H1 (cell line): ENCODE data around the gene WDR4. TPM values are rescaled to one million over a fixed set of nuclear protein-coding genes. Genes with fewer than 3 reads are reported as not detected.

ENCODE experiments used
- CTCF ChIA-PET: fragments of 300-600 bp; sonication (Branson Sonifier 250); formaldehyde crosslinking; loops from one replicate; lab custom pipeline; 2021; ENCODE audit not compliant: partially characterized antibody; lab: Charles Lee
- POLR2A ChIA-PET: fragments of 300-600 bp; sonication (Branson Sonifier 250); formaldehyde crosslinking; loops from one replicate; lab custom pipeline; 2021; ENCODE audit warnings: inconsistent platforms; ENCODE audit not compliant: partially characterized antibody; lab: Charles Lee
- DNase-seq, 2 experiments: peaks; one replicate each; pipeline versions ENCODE4 v3.0.0 to v3.0.0-alpha.2; 2010 to 2022; ENCODE audit warnings: low spot score in 2 of 2, low read depth in 1 of 2, mixed read lengths in 1 of 2
- FAIRE-seq: peaks from 2 replicates; lab custom pipeline; 2011; peaks lifted over from hg19 to GRCh38; lab: Jason Lieb, UNC
- H2AFZ ChIP-seq: 2 replicates; pipeline ENCODE4 v1.8.1; 2012; ENCODE audit warnings: low read length, inconsistent platforms
- H2AK5ac ChIP-seq: 2 replicates; pipeline ENCODE4 v1.6.1; 2013; ENCODE audit warnings: low read depth, low read length
- H2BK120ac ChIP-seq: replicated peaks from 2 replicates; pipeline ENCODE3; 2013; ENCODE audit warnings: low read depth, low read length, inconsistent platforms
- H2BK12ac ChIP-seq: 2 replicates; pipeline ENCODE4 v1.6.1; 2013; ENCODE audit warnings: low read depth, low read length
- H2BK15ac ChIP-seq: 2 replicates; pipeline ENCODE4 v1.6.1; 2013; ENCODE audit warnings: low read length
- H2BK20ac ChIP-seq: 2 replicates; pipeline ENCODE4 v1.6.1; 2013; ENCODE audit warnings: low read length
- H2BK5ac ChIP-seq: 2 replicates; pipeline ENCODE4 v1.6.1; 2013; ENCODE audit warnings: low read depth, low read length
- H3K14ac ChIP-seq: 2 replicates; pipeline ENCODE4 v1.6.1; 2013; ENCODE audit warnings: inconsistent platforms; ENCODE audit not compliant: insufficient read length
- H3K18ac ChIP-seq: 2 replicates; pipeline ENCODE4 v1.6.1; 2013; ENCODE audit warnings: low read length; ENCODE audit errors: extremely low read depth
- H3K23ac ChIP-seq: 2 replicates; pipeline ENCODE4 v1.6.1; 2013; ENCODE audit warnings: inconsistent platforms; ENCODE audit not compliant: insufficient read length
- H3K23me2 ChIP-seq: 2 replicates; pipeline ENCODE4 v1.6.1; 2013; ENCODE audit warnings: low read depth, low read length
- H3K27ac ChIP-seq: 2 replicates; pipeline ENCODE4 v1.6.1; 2011; ENCODE audit warnings: low read depth, low read length, inconsistent platforms
- H3K27me3 ChIP-seq, 4 experiments: replicated peaks in 1 of 4; 1 replicate in 1 of 4; 2 replicates in 3 of 4; pipeline versions ENCODE4 v1.6.1 to v1.8.1; 2011 to 2013; ENCODE audit warnings: low read length in 3 of 4, mild to moderate bottlenecking in 3 of 4, inconsistent platforms in 2 of 4, mixed read lengths in 2 of 4, moderate library complexity in 1 of 4; ENCODE audit not compliant: control insufficient read depth in 3 of 4, insufficient read depth in 3 of 4; ENCODE audit errors: extremely low read depth in 1 of 4
- H3K36me3 ChIP-seq, 4 experiments: 2 replicates each; pipeline versions ENCODE4 v1.6.1 to v1.8.1; 2011 to 2013; ENCODE audit warnings: mild to moderate bottlenecking in 4 of 4, low read length in 3 of 4, moderate library complexity in 2 of 4, control low read depth in 1 of 4, inconsistent platforms in 1 of 4; ENCODE audit not compliant: insufficient read depth in 4 of 4, control insufficient read depth in 2 of 4
- H3K4ac ChIP-seq: replicated peaks from 2 replicates; pipeline ENCODE3; 2013; ENCODE audit warnings: low read length, low read depth, mixed read lengths, inconsistent platforms; ENCODE audit not compliant: insufficient read length
- H3K4me1 ChIP-seq, 4 experiments: replicated peaks in 1 of 4; 1 replicate in 1 of 4; 2 replicates in 3 of 4; pipeline versions ENCODE4 v1.6.1 to v1.8.1; 2011 to 2013; ENCODE audit warnings: low read length in 3 of 4, inconsistent platforms in 2 of 4, mixed read lengths in 1 of 4; ENCODE audit not compliant: insufficient read depth in 4 of 4, control insufficient read depth in 3 of 4
- H3K4me2 ChIP-seq, 2 experiments: 2 replicates each; pipeline versions ENCODE4 v1.6.1 to v1.8.1; 2011 to 2013; ENCODE audit warnings: low read depth in 2 of 2, low read length in 2 of 2, control low read depth in 1 of 2, inconsistent platforms in 1 of 2, mild to moderate bottlenecking in 1 of 2; ENCODE audit not compliant: insufficient read depth in 1 of 2
- H3K4me3 ChIP-seq, 4 experiments: fragments of 200-600, 300-600 bp in 1 of 4; sonication (generic), shearing (Covaris generic), sonication (Bioruptor Twin) in 1 of 4; 2 replicates each; pipeline versions ENCODE4 v1.5.1 to v1.8.1; 2011 to 2016; ENCODE audit warnings: low read length in 4 of 4, low read depth in 3 of 4, control low read depth in 2 of 4, inconsistent platforms in 2 of 4, mild to moderate bottlenecking in 2 of 4, mixed read lengths in 1 of 4, moderate library complexity in 1 of 4; ENCODE audit not compliant: insufficient read depth in 2 of 4; ENCODE audit errors: extremely low read depth in 1 of 4
- H3K56ac ChIP-seq: replicated peaks from 2 replicates; pipeline ENCODE3; 2013; ENCODE audit warnings: low read depth, mild to moderate bottlenecking, mixed read lengths, low read length, inconsistent platforms; ENCODE audit not compliant: insufficient read length
- H3K79me1 ChIP-seq: 2 replicates; pipeline ENCODE4 v1.6.1; 2013; ENCODE audit warnings: low read depth, low read length, control low read depth
- H3K79me2 ChIP-seq, 2 experiments: 2 replicates each; pipeline versions ENCODE4 v1.6.1 to v1.8.1; 2012 to 2013; ENCODE audit warnings: low read length in 2 of 2, mild to moderate bottlenecking in 2 of 2, inconsistent platforms in 1 of 2; ENCODE audit not compliant: insufficient read depth in 2 of 2, control insufficient read depth in 1 of 2
- H3K9ac ChIP-seq, 4 experiments: replicated peaks in 1 of 4; 1 replicate in 1 of 4; 2 replicates in 3 of 4; pipeline versions ENCODE4 v1.6.1 to v1.8.1; 2011 to 2013; ENCODE audit warnings: low read depth in 3 of 4, low read length in 3 of 4, control low read depth in 2 of 4, mild to moderate bottlenecking in 2 of 4, moderate library complexity in 2 of 4, inconsistent platforms in 1 of 4; ENCODE audit errors: extremely low read depth in 1 of 4
- H3K9me3 ChIP-seq, 2 experiments: 2 replicates each; pipeline versions ENCODE4 v1.6.1 to v1.8.1; 2012 to 2013; ENCODE audit warnings: mild to moderate bottlenecking in 2 of 2, moderate library complexity in 2 of 2, control low read depth in 1 of 2, inconsistent platforms in 1 of 2, low read depth in 1 of 2, low read length in 1 of 2, mixed read lengths in 1 of 2; ENCODE audit not compliant: insufficient read depth in 2 of 2
- H4K20me1 ChIP-seq, 2 experiments: replicated peaks in 1 of 2; 2 replicates each; pipeline versions ENCODE3 to v1.8.1; 2011 to 2013; ENCODE audit warnings: inconsistent platforms in 2 of 2, low read length in 2 of 2, mild to moderate bottlenecking in 1 of 2; ENCODE audit not compliant: insufficient read depth in 2 of 2, control insufficient read depth in 1 of 2
- H4K5ac ChIP-seq: 2 replicates; pipeline ENCODE4 v1.6.1; 2013; ENCODE audit warnings: low read length, low read depth, mixed read lengths, inconsistent platforms; ENCODE audit not compliant: insufficient read length
- H4K8ac ChIP-seq: 2 replicates; pipeline ENCODE4 v1.8.0; 2013; ENCODE audit warnings: mild to moderate bottlenecking, moderate library complexity, low read length, inconsistent platforms; ENCODE audit not compliant: insufficient read depth; ENCODE audit errors: extremely low read depth
- H4K91ac ChIP-seq: replicated peaks from 2 replicates; pipeline ENCODE3; 2013; ENCODE audit warnings: low read length, mixed read lengths, inconsistent platforms; ENCODE audit not compliant: insufficient read length
- CREB1 ChIP-seq: IDR thresholded peaks from 2 replicates; pipeline ENCODE4 v1.6.1; 2012; ENCODE audit warnings: inconsistent platforms
- EZH2 ChIP-seq: fragments of 200-600 bp; sonication (generic); IDR thresholded peaks from 2 replicates; pipeline ENCODE4 v1.7.1; 2012; ENCODE audit warnings: low read depth, mild to moderate bottlenecking, moderate library complexity, low read length, inconsistent platforms; ENCODE audit not compliant: severe bottlenecking
- SIX5 ChIP-seq: IDR thresholded peaks from 2 replicates; pipeline ENCODE4 v1.6.1; 2011; ENCODE audit warnings: mild to moderate bottlenecking, low read depth, low read length
- WGBS, 2 experiments: shearing (Covaris generic) in 1 of 2; methylation state at CpG; one replicate each; pipeline versions ENCODE4 v1.1.6 to v1.1.7; 2013 to 2015; ENCODE audit warnings: low lambda C conversion rate in 2 of 2, mixed read lengths in 2 of 2, inconsistent platforms in 1 of 2, low coverage in 1 of 2, missing lambda C conversion rate in 1 of 2; ENCODE audit not compliant: insufficient replicate concordance in 2 of 2, insufficient coverage in 1 of 2, insufficient read length in 1 of 2; ENCODE audit errors: extremely low coverage in 1 of 2, missing lambda C conversion rate in 1 of 2; 5-methylcytosine and 5-hydroxymethylcytosine counted together
- polyA plus RNA-seq, 7 experiments: library from polyadenylated mRNA; depleted of rRNA in 3 of 7; stranded (reverse) in 5 of 7; unstranded in 2 of 7; fragments of >200 nt in 5 of 7; fragments of 200-250 nt in 2 of 7; gene quantifications; 1 replicate in 5 of 7; 2 replicates in 1 of 7; 4 replicates in 1 of 7; pipeline versions ENCODE4 v1.2.1 to v1.2.3, GENCODE V29; 2011 to 2013; ENCODE audit warnings: missing spikeins in 2 of 7, mixed read lengths in 2 of 7
- total RNA-seq: library from RNA; stranded (reverse); fragmentation: NEBNext Ultra II Directional; extraction: Animal tissue kit (Norgen Biotek cat#: 25700); gene quantifications from 2 replicates; pipeline ENCODE4 v1.2.1, GENCODE V29; 2021
- TF ChIP-seq, protein P1 (sequence below): IDR thresholded peaks from 2 replicates; pipeline ENCODE4 v1.6.1; 2012; ENCODE audit warnings: low read length, inconsistent platforms

WDR4 gene
- total and polyA plus RNA-seq, 2 of the 8 experiments (the other 6 are each of a cell fraction or from before 2014, with no cell fraction given), result 28.9 to 47.8 TPM

DNA sequence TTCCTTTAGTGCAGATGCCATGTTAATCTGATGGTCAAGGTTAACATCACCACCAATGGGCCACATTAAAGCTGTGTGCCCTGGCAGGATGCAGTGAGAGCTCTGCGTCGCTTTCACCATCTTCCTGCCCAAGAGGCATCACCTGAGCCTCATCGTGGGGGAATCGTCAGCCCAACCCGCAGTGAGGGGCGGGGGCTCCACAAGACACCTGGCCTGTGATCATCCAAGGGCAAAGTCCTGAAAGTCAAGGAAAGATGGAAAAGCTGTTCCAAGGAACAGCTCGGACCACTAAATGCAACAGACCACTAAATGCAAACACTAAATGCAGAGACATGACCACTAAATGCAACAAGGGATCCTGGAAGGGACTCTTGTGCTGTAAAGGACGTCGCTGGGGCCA, 49.9 kb downstream of the WDR4 start:
- TF ChIP-seq, protein P1, sequence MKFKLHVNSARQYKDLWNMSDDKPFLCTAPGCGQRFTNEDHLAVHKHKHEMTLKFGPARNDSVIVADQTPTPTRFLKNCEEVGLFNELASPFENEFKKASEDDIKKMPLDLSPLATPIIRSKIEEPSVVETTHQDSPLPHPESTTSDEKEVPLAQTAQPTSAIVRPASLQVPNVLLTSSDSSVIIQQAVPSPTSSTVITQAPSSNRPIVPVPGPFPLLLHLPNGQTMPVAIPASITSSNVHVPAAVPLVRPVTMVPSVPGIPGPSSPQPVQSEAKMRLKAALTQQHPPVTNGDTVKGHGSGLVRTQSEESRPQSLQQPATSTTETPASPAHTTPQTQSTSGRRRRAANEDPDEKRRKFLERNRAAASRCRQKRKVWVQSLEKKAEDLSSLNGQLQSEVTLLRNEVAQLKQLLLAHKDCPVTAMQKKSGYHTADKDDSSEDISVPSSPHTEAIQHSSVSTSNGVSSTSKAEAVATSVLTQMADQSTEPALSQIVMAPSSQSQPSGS, result no peak
- TF ChIP-seq EZH2 (no peak), SIX5 (no peak), CREB1 (no peak)
- Histone ChIP-seq H2BK12ac (no peak overlapping the region), H3K4me3 (no peak overlapping the region), H4K5ac (no peak overlapping the region), H2BK20ac (no peak overlapping the region), H2AFZ (no peak overlapping the region), H3K23me2 (no peaks in the 10 kb centered on the region), H2BK120ac (no peak overlapping the region), H3K9ac (no peak overlapping the region), H3K9me3 (peaks cover 0 to 3% of the 10 kb centered on the region in 2 experiments; a peak in 2 of 4 replicates), H3K23ac (no peak overlapping the region), H3K4me2 (no peak overlapping the region), H3K14ac (no peak overlapping the region), H4K8ac (no peak overlapping the region), H3K79me1 (no peaks in the 10 kb centered on the region), H3K27me3 (peaks cover 0 to 8% (median 5%) of the 10 kb centered on the region in 4 experiments; a peak in 4 of 7 replicates), H3K4me1 (peaks cover 0 to 7% (median 6%) of the 10 kb centered on the region in 4 experiments; a peak in 5 of 7 replicates), H3K79me2 (no peaks in the 10 kb centered on the region), H3K36me3 (no peaks in the 10 kb centered on the region), H4K20me1 (peaks cover 2 to 7% of the 10 kb centered on the region in 2 experiments), H2AK5ac (no peak overlapping the region), H2BK15ac (no peak overlapping the region), H3K56ac (no peak overlapping the region), H4K91ac (no peak overlapping the region), H3K27ac (no peak overlapping the region), H3K18ac (no peak overlapping the region), H2BK5ac (no peak overlapping the region), H3K4ac (no peak overlapping the region)
- FAIRE-seq (no peak), DNase-seq (peak in 1 of 2 experiments; percentile 37)
- 83% methylated on average over 9 of the region's 9 CpGs; no CpG with 5 or more reads in 1 of the 2 experiments for WGBS, 2 experiments
- CTCF ChIA-PET, result interaction anchor here (2.4 kb wide), 1 partner anchor 10 kb away, joined by 7 read pairs; no protein-coding TSS in a partner anchor
- POLR2A ChIA-PET, result interaction anchor here (0.9 to 1.4 kb wide), 4 partner anchors 9 to 47 kb away, joined by 3 to 5 read pairs (median 4); no protein-coding TSS in a partner anchor
